HG03280 (cell line): ENCODE measurements around the gene IKZF3.
A peak's percentile ranks its signal among the peaks of the same experiment; 100 is the strongest.
"Not testable (repeated sequence)": the region's sequence is repeated elsewhere in the genome, so short reads cannot be mapped to it uniquely, and the experiment has no call there.

Experiments
- ATAC-seq: cut with Tn5 transposase; IDR thresholded peaks from one replicate; pipeline ENCODE4 v1.9.1; 2021; ENCODE audit warnings: mild to moderate bottlenecking, moderate library complexity; ENCODE audit not compliant: unreplicated experiment

The IKZF3 gene

DNA sequence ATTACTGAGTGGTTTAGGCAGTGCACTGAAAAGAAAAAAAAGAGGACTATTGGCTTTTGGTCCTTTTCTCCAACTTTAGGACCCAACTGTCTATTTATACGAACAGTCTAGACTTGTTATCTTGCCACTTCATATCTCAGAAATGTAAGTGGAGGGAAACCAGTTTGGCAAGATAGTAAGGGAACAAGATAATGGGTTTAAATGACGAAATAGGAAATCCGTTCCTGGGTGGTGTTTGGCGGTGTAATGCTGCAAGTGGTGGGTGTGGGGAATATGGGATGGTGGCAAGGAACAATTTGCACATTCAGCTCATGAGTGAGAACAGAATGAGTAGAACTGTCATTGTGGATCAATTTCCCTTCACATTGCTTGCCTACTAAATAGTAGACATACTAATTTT is 81.6 kb downstream of the IKZF3 start:
- ATAC-seq: no peak

DNA sequence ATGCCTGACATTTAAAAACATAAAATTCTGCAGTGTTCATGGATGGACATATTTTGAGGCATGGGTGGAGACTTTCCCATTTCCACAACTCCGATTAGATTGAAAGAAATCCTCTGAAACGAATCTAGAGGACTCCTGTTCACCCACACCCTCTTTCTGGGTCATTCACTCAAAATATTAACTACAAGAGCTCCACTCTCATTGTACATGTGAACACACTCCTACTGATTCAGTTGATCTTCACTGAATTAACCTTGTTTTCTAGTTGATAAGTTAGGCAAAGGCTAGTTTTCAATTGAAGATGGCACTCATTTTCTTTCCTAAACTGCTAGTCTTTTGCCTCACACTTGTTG is 82.3 kb downstream of the IKZF3 start:
- no peak for ATAC-seq

DNA sequence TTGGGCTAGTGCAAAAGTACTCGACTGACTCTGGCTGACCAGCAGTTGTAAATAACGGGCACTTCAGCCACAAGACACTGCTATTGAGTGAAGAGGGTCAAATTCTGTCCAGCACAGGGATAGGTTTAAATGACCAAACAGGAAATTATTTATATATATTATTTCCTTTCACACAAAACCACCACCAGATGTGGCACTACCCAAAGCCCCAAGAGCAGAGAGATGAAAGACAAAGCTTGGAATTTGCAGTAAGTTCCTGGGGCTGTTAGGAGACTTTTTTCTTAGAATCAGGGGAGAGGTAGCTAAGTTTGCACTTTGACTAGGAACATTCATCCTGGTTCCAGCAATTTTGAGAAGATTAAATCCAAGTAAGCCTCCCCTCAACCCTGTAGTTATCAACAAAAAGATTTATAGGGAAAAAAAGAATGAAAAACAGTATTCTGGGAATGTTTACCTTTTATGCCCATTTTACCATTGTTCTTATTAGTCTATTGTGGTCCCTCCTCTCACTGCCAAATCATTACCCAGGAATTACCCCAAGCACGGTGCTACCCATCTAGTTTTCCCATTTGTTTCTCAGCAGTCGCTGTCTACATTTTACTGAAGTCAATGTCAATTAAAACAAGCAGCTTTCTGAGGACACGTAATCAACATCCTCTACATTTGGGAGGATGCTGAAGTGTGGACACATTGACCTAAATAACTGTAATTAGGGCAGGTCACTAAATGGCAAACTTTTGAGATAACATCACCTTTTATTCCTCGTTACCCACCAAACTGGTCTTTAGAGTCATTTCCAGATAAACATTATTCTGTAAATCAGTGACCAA is 82.9 kb downstream of the IKZF3 start:
- no peak for ATAC-seq

DNA sequence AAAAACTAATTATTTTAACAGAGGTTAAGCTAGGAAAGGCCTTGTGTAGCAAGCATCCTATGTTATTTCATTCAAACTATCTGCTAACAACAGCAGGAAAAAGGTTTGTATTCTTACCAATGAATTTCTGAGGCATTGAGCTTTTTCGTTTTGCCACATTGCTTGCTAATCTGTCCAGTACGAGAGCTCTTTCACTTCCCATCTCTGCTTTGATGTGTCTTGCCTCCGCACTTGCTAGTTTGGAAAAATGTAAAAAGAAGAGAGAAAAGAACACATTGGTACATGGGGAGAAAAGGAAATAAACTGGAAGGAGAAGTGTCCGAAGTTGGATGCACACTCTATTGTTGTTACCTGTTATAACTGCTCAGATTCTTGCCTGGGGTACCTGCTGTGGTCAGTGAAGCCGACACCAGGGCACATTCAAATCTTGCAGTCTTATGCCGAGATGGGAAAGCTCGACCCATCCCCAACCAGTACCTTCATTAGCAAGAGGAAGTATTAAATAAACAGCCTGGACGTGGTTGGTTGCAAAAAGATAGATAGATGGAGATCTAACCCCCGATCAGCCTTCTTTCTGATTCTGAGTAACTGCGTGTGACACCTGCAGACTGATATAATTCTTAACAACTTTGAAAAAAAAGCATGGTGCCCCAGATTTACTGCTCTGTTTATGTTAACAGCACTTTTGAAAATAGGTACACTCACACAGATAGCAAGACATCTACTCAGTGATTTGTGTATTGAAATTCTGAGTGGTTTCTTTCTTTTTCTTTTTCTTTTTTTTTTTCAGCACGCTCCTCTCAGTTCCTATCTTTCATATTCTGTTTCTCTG is 86.4 kb downstream of the IKZF3 start:
- ATAC-seq: peak; percentile 48

DNA sequence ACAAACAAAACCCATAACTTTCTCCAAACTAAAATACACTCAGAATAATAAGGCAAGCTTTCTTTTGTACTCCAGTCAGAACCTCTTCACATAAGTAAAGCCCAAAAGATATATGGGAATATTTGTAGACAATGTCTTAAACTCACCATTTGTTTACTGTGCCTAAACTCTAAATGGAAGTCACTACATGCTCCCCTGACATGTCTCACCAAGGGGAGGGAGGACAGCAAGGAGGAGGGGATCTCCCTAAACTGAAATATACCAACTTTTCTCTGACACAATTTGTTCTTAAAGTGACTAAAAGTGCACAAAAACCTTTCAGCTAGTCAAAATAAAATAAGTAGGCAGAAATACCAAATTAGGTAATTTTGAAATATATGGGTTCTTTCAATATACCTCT is 87.9 kb downstream of the IKZF3 start:
- ATAC-seq: no peak

DNA sequence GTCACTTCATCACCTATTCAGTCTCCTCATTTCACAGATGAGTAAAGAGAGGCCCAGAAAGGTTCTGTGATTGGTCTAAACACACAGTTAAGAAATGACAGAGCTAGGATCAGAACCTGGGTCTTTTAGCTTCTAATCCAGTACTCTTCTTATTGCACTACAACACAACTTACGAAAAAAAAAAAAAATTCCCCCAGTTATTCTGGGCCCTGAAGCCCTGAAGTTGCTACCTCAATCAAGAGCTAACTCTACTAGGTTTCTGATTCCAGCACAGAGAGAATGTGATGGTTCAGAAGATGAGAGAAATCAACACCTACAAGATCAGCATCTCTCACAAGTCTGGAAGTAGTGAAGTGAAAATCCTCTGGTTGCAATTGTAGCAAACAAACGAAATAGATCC is 89.1 kb downstream of the IKZF3 start:
- ATAC-seq: no peak

DNA sequence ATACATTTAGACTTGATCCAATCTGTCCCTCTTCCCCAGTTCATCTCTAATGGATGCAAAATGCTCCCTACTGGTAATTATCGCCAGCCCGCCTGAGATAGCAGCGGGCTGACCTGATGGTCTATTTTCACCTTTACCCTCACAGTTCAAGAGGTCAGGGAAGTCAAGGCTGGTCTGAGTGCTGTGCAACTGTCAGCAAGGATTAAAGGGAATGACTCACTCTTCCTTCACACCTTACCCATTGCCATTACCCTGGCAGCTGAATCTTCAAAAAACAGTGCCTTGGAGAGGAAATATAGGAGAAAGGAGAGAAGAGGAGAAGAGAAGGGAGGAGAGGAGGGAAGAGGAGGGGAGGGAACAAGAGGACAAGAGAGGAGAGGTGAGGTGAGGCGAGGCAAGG is 90.1 kb downstream of the IKZF3 start:
- ATAC-seq: no peak

DNA sequence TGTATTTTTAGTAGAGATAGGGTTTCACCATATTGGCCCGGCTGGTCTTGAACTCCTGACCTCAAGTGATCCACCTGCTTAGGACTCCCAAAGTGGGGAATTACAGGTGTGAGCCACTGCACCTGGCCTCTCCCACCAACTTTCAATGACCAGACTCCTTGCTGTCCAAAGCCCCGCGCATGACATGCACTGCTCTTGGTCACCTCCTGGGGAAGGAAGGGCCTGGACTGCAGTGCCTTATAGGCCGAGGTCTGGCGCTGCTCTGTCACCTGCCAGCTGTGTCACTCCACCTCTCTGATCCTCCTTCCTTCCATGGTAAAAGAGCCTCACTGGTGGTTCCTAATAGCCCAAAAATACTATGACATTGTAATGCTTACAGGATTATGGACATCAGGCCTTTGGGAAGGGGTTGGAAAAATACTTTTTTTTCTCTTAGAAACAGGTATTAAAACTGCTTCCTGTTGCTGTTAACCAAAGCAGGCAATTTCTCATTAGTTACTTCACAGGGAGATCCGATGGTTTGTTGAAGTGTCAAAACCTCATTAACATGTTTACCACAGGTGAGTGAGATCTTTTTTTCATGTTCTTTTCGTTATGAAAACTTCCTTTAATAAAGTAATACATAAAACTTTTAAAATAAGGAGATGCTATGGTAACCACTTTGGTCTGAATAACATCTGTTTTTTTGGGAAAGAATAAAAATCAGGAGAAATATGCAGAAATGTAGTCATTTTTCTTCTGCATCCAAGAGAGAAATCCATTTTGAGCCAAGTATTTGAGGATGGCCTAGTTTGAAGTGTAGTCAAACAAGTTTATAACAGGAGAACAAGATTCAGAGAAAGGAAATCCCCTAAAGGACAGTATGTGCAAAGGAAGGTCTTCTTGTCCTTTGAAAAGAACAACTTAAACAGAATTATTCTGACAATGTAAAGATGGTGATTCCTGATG is 90.9 kb downstream of the IKZF3 start:
- no peak for ATAC-seq

DNA sequence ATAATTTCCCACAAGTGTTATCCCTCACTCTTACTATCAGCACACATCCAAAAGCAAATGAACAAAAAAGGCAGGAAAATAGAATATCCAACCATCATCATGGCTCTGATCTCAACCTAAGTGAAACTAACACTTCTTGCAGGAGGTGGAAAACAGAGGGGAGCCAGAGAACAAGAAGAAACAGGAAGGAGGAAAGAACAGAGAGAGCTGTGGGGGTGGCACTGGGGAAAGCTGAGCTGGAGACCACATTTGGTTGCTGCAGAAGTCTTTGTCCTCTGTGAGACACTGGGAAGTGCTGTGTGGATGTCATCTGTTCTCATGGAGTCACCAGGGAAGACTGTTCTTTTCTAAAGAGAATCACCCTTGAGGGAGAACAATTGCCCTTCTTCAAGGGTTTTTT is 91.7 kb downstream of the IKZF3 start:
- ATAC-seq: no peak

DNA sequence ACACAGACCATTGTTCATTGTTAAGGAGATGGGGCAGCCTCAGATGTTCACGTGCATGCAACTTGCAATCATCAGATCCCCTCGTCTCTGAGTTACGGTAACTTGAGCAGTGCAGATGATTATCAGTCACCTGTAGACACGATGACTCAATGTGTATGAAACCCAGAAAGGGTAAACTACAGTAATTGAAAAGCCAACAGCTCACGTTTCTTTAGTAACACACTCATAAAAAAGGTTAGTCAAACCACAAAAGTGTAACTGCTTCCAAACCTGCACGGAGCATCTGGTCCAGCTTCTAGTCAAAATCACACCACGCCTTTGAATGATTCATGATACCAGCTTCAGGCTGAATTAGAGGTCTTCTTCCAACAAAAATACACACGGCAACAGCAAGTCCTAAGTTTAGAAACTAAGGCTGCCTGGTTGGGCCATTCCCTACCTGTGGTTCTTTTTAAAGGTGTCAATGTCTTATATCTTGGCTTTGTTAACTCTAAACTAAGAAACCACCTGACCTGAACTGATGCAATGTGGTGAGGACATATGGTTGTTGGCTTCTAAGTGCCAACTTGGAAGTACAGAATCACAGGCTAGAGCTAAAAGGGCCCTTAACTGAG is 94.0 kb downstream of the IKZF3 start:
- ATAC-seq: peak; percentile 47

DNA sequence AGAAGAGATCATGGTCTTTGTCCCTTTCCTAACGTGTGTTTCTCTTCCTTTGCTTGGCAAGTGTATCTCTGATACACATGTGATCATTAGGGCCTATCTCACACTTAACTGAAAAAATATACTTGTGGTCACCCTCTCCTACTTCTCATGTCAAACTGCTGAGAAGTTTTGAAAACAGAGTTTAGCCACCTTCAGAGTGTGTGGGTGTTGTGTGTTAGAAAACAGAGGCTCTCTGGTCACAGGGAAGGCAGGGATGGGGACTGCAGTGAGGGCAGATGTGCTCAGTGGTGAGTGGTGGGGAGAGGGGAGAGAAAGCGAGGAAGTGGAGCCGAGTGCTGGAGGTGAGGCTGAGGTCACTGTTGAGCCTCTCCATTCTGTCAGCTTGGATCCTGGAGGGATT is 97.0 kb downstream of the IKZF3 start:
- ATAC-seq: no peak

DNA sequence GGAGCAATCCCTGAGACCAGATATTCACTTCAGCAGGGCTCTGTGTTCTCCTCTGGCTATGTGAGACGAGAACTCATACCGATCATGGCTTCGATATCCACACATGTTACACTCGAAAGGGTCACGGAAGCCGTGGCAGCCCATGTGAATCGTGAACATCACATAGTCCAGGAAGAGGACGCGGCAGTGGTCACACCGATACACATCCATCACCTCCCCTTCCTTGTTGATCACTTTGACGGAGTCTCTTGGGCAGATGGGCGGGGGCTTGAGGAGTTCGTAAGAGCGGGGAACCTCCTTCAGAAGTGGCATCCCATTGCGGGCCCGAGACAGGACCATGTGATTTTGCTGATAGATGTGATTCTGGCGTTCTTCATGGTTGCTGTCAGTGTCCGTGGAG is 98.3 kb downstream of the IKZF3 start:
- ATAC-seq: no peak

DNA sequence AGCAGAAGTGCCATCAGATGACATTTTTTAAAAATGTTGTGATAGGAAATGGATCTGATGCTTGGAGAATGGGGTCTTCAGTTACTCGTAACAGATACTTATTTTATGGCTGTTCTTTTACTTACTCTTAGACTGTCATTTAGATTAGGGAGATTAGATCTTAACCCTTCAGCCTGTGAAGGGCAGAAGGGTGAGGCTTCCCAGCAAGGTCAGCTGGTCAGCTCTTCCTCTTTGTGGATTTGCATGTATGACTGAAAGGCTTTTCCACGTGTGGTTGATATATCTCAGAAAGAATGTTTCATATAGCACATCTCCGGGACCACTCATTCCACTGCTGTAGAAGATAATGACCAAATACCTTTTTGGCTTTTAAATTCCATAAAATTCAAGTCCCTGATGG is 98.9 kb downstream of the IKZF3 start:
- ATAC-seq: no peak

DNA sequence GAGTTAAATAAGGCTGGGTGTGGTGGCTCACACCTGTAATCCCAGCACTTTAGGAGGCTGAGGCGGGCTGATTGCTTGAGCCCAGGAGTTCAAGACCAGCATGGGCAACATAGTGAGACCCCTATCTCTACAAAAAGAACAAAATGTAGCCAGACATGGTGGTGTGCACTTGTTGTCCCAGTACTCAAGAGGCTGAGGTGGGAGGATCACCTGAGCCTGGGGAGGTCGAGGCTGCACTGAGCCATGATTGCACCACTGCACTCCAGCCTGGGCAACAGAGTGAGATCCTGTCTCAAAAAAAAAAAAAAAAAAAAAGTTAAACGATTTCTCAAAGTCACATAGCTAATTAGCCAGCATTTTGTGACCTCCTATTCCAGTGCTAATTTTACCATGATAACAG is 99.9 kb downstream of the IKZF3 start:
- ATAC-seq: not testable (repeated sequence)

DNA sequence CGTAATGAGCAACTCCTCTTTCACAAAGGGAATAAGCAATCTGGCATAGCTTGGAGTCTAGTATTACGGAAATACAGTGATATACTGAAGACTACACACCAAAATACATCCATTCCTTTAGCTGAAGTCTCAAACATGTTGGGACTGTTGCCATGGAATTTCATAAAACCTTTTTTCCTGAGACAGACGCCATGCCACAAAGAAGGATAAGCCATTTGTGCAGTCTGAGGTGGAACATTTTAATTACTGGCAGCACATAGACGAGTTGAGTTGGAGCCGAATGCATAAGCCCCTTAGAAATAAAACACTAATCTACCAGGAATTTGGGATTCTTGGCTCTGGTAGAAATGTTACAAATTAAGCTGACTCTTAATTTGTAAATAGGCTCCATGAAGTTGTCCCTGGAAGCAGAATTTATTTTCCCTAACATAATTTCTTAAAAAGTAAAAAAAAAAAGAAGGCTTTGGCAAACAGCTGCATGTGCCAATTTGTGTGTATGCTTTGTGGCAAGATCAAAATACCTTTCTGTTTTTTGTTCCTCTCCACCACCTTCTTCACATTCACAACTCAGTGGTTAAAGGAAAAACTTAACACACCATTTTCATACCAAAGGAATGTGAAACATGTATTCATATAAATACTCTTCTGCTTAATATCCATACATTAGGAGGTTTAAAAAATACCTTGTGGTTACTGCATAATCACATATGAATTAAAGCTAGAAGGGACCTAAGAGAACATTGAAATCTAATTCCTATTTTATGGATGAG is 100.9 kb downstream of the IKZF3 start:
- ATAC-seq: no peak

DNA sequence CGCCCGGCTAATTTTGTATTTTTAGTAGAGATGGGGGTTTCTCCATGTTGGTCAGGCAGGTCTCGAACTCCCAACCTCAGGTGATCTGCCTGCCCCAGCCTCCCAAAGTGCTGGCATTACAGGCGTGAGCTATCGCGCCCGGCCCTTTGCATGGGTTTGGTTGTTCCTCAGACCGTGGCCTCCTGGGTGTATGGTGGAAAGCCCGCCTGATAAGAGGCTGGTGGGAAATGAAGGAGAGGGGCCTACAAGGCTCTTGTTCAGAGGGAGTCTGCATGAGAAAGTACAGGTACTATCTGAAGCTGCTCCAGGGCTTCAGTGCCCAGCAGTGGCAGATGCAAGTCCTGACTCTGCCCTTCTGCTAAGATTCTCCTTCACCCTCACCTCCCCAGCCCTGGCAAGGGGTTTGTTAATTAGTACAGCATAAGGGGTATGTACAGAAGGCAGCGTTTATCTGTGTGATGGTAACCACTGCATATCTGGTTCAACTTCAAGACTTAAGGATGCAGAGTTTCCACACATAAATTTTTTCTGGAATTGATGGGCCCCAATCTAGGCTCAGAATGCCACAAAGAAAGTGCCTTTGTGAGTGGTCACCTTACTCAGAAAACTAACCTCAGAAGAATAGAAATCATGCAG is 102.1 kb downstream of the IKZF3 start:
- ATAC-seq: no peak

DNA sequence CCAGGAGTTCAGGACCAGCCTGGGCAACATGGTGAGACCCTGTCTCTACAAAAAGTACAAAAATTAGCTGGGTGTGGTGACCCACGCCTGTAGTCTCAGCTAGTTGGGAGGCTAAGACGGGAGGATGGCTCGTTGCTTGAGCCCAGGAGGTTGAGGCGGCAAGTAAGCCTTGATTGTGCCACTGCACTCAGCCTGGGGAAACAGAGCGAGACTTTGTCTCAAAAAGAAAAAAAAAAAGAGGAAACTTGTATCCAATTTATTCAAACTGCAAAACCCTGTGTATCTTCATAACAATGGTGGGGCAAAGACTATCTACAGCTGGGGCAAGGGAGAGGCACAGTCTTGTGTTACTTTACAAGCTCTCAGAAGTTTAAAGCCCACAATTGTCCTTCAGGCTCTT is 104.9 kb downstream of the IKZF3 start:
- ATAC-seq: no peak

DNA sequence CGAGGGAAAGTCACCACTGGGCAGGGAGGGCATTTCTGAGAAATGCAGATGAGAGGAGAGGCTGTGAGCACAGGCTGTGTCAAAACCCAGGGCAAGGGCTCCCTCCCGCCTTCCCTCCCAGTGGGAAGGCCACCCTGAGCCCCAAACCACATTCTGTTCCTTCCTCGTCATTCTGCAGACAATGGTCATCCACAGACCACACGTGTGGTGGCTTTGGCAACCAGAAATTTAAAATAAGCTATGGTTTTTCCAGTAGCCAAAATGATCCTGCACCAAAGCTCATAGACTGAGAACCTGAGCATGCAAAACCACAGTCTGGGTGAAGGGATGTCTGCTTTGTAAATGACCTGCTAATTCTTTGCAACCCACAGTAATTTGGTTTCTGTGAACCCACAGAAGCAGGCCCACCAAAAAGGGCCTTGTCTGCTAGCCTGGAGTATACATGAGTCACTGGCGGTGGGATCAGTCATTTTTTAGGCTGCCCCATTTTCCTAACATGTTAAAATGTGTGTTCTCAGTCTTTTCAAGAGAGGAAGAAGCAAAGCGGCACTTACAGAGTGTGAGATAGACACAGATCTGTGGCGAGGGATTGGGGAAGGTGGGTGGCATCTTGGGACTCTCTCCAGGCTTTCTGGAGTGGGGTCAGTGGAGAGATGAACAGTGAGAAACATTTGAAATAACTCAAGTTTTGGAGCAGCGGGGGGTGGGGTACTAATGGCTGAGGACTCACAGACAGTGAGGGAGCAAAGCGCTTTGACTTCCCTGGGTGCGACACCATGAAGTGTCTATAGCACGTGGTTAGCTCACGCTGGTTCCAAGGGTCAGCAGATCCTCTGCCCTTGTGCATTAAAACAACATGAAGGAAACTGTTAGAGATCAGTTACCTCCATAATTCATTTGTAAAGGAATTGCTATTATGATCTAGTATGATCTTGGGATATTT is 105.9 kb downstream of the IKZF3 start:
- no peak for ATAC-seq
